GM20000 (cell line): Measurements from ENCODE around the gene TBR1.

ENCODE experiments used
- DNase-seq: peaks from one replicate; pipeline ENCODE4 v3.0.0; 2012; ENCODE audit warnings: low spot score
- CTCF ChIP-seq: IDR thresholded peaks from 2 replicates; pipeline ENCODE4 v1.5.1; 2012; ENCODE audit warnings: mild to moderate bottlenecking, control low read depth; ENCODE audit errors: extremely low read depth, missing control alignments

Gene TBR1

GRCh38 chr2:161379740-161380139, 36.4 kb upstream of the TBR1 start:
- DNase-seq = no peak
- no peak for TF ChIP-seq CTCF

GRCh38 chr2:161381546-161381945, 34.6 kb upstream of the TBR1 start:
- TF ChIP-seq CTCF = no peak
- DNase-seq = no peak

- no peak for DNase-seq
- TF ChIP-seq CTCF = no peak
Measured at GRCh38 chr2:161382747-161383146, 33.4 kb upstream of the TBR1 start.

- DNase-seq = peak; percentile 29
- TF ChIP-seq CTCF = no peak
Measured at GRCh38 chr2:161384864-161385263, 31.2 kb upstream of the TBR1 start.

GRCh38 chr2:161386228-161386824, 29.8 kb upstream of the TBR1 start:
- no peak for DNase-seq

GRCh38 chr2:161388146-161388779, 27.8 kb upstream of the TBR1 start:
- no peak for DNase-seq
- no peak for TF ChIP-seq CTCF

More at GRCh38 chr2:161386228-161386824, 29.8 kb upstream of the TBR1 start:
- TF ChIP-seq CTCF = no peak

- TF ChIP-seq CTCF = no peak
- DNase-seq = no peak
Measured at GRCh38 chr2:161391737-161392506, 24.2 kb upstream of the TBR1 start.
